Activated CD4-positive, alpha-beta T cell treated with anti-CD3 and anti-CD28 coated beads, Interleukin-2, amount 50 U/mL, for 4 hours (primary cell): ENCODE data around the gene LRIT2.
"Not testable (repeated sequence)": the region's sequence is repeated elsewhere in the genome, so short reads cannot be mapped to it uniquely, and the experiment has no call there.

ENCODE experiments used
- DNase-seq, 2 experiments: peaks; one replicate each; pipeline ENCODE4 v3.0.0-alpha.2; 2020

LRIT2 gene

DNA sequence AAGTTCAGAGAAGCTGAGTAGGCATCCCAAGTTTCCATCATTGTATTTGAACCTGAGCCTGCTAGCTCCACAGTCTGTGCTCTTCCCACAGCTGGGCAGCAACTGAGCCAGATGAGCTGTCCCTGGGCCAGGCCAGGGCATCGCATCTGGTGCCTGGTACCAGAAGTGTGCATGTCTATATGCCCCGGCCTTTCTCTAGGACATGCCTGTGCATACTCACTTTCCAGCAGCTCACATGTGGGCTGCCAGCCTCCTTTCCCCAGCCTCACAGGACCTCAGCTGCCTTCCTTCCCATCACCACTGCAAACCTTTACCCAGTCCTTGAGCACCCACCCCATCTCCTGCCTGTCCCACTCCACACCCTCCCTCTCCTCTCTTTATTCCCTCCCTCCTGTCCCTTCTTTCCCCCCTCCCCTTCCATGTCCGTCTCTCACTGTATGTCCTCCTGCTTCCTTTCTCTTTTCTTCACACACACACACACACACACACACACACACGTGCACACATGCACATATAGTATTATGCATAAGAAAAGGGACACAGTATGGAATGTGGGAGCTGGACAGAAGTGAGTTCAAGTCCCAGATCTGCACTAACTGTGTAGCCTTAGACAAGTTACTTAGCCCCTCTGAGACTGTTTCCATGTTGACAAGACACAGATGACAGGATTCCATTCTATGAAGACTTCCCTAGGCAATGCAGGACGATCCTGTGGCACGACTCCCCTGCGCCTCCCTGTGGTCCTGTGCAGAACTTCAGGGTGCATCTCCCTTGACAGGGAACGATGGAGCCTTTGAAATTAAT, 20.1 kb downstream of the LRIT2 start:
- DNase-seq: peak; percentile 47 to 55

DNA sequence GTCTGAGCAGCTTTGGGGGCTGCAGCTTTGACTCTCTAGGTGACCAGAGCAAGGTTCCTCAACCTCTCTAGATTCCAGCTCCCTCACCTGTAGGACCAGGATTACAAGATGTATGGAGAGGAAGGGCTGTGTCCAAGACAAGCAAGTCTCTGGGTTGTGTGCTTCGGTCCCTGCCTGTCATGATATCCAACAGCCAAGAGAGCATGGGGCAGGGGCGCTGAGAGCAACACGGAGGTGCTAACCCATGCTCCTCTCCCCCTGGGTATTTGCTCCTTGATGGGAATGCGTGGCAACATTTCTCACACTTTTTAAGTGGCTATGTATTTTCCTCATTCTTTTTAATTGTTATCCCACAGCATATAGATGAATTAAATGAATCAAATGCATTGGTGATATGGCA, 20.7 kb downstream of the LRIT2 start:
- DNase-seq: no peak

- no peak for DNase-seq
Measured at GRCh38 chr10:84204122-84204521, 21.2 kb downstream of the LRIT2 start.

GRCh38 chr10:84202349-84202748, 23.0 kb downstream of the LRIT2 start:
- no peak for DNase-seq

DNA sequence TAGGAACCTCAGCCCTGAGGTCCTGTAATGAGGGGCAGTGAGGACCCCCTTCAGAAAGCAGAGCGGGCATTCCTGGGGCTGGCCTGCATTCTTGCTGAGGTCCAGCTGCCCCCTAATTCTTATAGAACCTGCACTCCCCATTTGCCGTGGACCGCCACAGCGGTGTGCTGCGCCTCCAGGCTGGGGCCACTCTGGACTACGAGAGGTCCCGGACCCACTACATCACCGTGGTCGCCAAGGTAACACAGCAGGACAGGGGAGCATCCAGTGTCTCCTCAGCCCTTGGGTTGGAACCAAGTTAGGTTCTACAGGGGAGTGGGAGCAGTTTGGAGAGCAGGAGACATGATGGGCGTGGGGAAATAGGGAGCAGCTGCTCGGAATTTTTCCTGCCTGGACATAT, 23.7 kb downstream of the LRIT2 start:
- DNase-seq: no peak

DNA sequence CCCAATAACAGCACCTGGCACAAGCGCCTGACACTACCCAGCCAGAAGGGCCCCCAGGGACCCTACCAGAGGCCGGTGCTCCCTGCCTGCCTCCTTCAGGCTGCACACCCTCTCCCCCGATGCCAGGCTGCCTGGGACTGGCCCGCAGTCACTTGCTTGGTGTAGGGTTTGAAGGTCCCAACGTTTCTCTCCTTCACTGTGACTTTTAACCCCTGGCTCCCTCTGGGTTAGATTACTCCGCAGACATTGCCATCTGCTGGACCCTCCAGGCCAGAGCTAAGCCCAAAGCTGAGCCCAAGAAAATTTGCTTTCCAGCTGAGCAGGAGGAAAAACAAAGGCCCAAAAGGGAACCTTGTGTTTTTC, 24.1 kb downstream of the LRIT2 start:
- no peak for DNase-seq

- no peak for DNase-seq
Measured at GRCh38 chr10:84200537-84201243, 24.7 kb downstream of the LRIT2 start.

- DNase-seq: no peak
Measured at GRCh38 chr10:84198206-84198915, 27.0 kb downstream of the LRIT2 start.

GRCh38 chr10:84197643-84198042, 27.7 kb downstream of the LRIT2 start:
- no peak for DNase-seq

- DNase-seq: no peak
Measured at GRCh38 chr10:84196941-84197340, 28.4 kb downstream of the LRIT2 start.

DNA sequence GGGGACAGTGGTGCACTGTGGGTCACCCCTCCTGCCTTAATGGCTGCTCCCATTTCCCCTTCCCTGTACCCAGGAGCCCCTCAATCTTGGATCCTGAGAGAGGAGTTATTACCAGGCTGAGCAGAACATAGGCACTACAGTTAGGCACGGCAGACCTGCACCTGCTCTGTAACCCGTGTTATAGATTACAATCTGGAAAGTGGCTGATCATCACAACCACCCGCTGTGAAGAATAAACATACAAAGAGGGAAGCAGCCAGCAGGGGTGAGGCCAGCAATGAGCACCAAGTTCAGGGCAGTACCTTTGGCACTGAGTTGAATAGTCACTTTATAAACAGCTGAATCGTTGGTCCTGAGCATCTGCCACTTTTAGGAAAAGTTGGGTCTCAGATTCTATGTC, 29.3 kb downstream of the LRIT2 start:
- no peak for DNase-seq

DNA sequence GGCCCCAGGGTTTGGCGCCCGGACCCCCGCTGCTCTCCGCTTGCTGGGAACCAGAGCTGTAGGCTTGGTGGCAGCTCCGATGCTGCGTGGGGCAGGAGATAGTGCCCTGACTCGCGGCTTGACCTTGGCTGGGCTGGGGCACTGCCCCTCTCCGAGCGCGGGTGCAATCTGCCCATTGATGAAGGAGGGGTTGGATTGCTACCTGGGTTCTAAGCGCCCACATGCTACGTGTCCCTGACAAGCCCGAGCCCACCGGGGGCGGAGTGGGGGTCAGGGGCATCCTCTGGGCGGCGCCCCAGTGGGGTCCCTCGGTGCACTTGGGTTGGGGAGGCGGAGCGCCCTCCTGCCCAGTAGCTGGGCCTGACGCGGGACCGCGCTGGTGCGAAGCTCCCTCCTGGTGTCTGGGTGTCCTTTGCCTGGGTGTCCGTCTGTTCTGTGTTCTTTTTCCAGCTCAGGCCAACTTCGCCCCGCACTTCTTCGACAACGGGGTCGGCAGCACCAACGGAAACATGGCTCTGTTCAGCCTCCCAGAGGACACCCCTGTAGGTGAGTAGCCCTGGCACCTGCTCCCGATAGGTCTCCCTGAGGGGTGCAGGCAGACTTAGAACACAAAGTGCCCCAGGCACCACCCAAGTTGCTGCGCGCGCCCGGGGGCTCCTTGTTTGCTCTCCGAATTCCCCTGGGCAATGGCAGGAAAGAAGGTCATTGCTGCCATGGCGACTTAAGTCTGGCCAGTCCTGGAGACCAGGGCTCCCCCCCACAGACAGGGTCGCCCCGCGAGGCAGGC, 30.1 kb downstream of the LRIT2 start:
- DNase-seq: no peak

GRCh38 chr10:84194424-84195043, 30.8 kb downstream of the LRIT2 start, which contains the start of gene CDHR1:
Gene CDHR1 (plus strand): TSS chr10:84194537. CDS start chr10:84194761, 224 bp downstream.
- DNase-seq: no peak

- no peak for DNase-seq
Measured at GRCh38 chr10:84193846-84194423, 31.4 kb downstream of the LRIT2 start.

GRCh38 chr10:84193327-84193726, 32.0 kb downstream of the LRIT2 start:
- no peak for DNase-seq

DNA sequence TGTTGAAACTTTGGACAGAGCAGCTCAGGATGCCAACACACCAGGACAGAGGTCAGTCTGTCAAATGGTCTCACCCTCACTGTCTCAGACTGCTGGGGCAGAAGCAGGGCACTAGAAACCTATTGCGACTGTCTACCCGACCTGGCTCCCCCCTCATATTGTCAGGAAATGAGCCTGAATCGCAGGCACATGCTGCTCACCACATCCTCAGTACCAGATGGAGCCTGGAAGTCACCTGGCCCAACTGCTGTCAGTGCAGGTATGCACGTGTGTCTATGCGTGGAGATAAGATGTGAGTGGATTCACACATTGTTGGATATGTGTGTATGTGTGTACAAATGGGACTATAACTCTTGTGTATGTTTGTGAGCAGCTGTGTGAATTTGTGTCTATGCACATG, 34.2 kb downstream of the LRIT2 start:
- DNase-seq: no peak

DNA sequence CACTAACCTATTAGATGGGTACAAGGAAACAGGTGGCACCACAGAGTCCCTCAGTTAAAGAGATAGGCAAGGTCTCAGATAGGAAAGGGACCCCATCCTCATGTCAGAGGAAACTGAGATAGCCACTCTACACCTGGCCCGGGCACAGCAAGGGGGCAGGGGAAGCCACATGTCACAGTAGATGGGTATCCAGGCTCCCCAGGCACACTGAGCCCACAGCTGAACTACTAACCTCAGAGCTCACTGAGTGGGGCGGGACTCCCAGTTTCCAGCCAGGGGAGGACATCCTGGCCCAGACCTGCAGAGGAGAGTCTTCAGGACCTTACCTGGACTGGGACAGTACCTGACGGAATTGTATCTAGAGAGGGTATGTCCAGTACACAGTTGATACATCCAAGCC, 34.7 kb downstream of the LRIT2 start:
- DNase-seq: no peak

DNA sequence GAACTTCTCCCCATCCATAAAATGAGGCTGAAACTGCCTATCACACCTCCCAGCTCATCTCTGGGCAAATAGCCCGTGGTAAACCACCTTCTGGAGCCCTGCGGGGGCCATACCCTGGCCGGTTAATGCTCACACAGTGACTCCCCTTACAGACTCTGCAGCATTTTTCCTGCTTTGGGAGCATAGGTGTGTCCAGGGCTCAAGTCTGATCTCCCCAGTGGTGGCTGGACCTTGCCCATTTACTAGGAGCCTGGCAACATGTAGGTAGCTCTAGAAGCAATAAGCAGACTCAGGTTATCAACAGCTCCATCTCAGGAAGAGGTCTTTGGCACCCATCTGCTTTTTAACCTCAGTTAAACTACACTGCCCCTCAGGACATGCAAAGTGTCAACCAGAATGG, 36.5 kb downstream of the LRIT2 start:
- no peak for DNase-seq

DNA sequence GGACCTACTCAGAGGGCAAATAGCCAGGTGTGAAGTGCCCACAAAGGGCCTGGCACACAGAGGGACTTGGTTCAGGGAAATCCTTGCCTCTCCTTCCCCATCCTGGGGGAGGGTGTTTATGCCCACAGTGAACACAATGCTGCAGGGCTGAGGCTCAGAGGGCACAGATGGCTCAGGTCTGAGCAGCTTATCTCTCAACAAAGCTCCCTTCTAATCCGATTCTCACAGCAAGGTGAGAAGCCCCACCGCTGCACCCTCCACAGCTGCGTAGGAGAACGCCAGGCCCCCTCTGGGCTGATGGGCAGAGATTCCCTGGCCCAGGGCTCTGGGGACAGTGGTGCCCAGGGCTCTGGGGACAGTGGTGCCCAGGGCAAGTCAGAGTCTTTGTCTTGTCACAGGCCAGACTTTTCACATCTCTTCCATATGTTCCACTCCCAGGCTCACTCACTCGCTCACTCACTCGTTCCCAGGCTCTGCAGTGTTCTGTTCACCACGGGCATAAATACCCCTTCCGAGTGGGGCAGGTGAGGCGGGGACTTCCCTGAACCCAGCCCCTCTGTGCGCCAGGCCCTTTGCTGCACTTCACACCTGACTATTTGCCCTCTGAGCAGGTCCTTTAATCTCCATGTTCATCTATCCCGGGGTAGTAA, 39.7 kb downstream of the LRIT2 start:
- no peak for DNase-seq

- DNase-seq: no peak
Measured at GRCh38 chr10:84184517-84184916, 40.8 kb downstream of the LRIT2 start.

- no peak for DNase-seq
Measured at GRCh38 chr10:84181631-84182030, 43.7 kb downstream of the LRIT2 start.

DNA sequence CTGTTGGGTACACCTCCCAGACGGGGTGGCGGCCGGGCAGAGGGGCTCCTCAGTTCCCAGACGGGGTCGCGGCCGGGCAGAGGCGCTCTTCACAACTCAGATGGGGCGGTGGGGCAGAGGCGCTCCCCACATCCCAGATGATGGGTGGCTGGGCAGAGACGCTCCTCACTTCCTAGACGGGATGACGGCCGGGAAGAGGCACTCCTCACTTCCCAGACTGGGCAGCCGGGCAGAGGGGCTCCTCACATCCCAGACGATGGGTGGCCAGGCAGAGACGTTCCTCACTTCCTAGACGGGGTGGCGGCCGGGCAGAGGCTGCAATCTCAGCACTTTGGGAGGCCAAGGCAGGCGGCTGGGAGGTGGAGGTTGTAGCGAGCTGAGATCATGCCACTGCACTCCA, 45.0 kb downstream of the LRIT2 start:
- DNase-seq: not testable (repeated sequence)
